Measurements from ENCODE around the gene PAPPA2.

PAPPA2 gene

GRCh38 chr1:176820391-176821031 lies 357.5 kb downstream of the PAPPA2 start:
- peak; percentile 67 for DNase-seq

GRCh38 chr1:176826265-176826664 lies 363.3 kb downstream of the PAPPA2 start:
- no peak for DNase-seq

GRCh38 chr1:176829261-176829660 lies 366.3 kb downstream of the PAPPA2 start:
- peak; percentile 43 for DNase-seq

- DNase-seq = no peak
Observed at GRCh38 chr1:176831150-176831549, 368.2 kb downstream of the PAPPA2 start.

GRCh38 chr1:176837708-176838107 lies 374.7 kb downstream of the PAPPA2 start:
- DNase-seq = no peak

GRCh38 chr1:176838276-176838995 lies 375.5 kb downstream of the PAPPA2 start:
- no peak for DNase-seq

GRCh38 chr1:176839216-176839615 lies 376.2 kb downstream of the PAPPA2 start:
- no peak for DNase-seq

GRCh38 chr1:176841238-176841637 lies 378.3 kb downstream of the PAPPA2 start:
- DNase-seq = no peak

- peak; percentile 76 for DNase-seq
Observed at GRCh38 chr1:176843352-176844297, 380.6 kb downstream of the PAPPA2 start.

- peak; percentile 24 for DNase-seq
Observed at GRCh38 chr1:176847052-176847451, 384.1 kb downstream of the PAPPA2 start.

GRCh38 chr1:176849281-176849680 lies 386.3 kb downstream of the PAPPA2 start:
- DNase-seq = no peak

- no peak for DNase-seq
Observed at GRCh38 chr1:176850871-176851270, 387.9 kb downstream of the PAPPA2 start.

GRCh38 chr1:176852124-176852523 lies 389.1 kb downstream of the PAPPA2 start:
- DNase-seq = no peak

GRCh38 chr1:176853503-176853902 lies 390.5 kb downstream of the PAPPA2 start:
- DNase-seq = no peak

- no peak for DNase-seq
Observed at GRCh38 chr1:176854121-176854520, 391.1 kb downstream of the PAPPA2 start.

GRCh38 chr1:176854758-176855745 lies 392.1 kb downstream of the PAPPA2 start:
- DNase-seq = no peak

- peak; percentile 11 for DNase-seq
Observed at GRCh38 chr1:176857632-176858031, 394.7 kb downstream of the PAPPA2 start.

- DNase-seq = no peak
Observed at GRCh38 chr1:176858433-176858916, 395.5 kb downstream of the PAPPA2 start.

- no peak for DNase-seq
Observed at GRCh38 chr1:176863613-176864012, 400.6 kb downstream of the PAPPA2 start.

GRCh38 chr1:176864211-176864610 lies 401.2 kb downstream of the PAPPA2 start:
- DNase-seq = no peak

- peak; percentile 46 for DNase-seq
Observed at GRCh38 chr1:176866011-176866714, 403.2 kb downstream of the PAPPA2 start.

Measured in fibroblast of skin of scalp (primary cell).